Epithelial cell of prostate (primary cell): ENCODE data around the gene KLHL12.

Experiments
- DNase-seq: peaks from one replicate; pipeline ENCODE4 v3.0.0-alpha.2; 2011; ENCODE audit warnings: low read depth, low spot score
- H3K27ac ChIP-seq: fragments of 450-650 bp; 2 replicates; pipeline ENCODE4 v1.5.1; 2017; ENCODE audit warnings: mild to moderate bottlenecking

The KLHL12 gene

GRCh38 chr1:202848191-202848542, 78.9 kb downstream of the KLHL12 start:
- H3K27ac ChIP-seq: no peak overlapping the region
- DNase-seq: no peak

GRCh38 chr1:202844935-202845334, 82.1 kb downstream of the KLHL12 start:
- H3K27ac ChIP-seq: no peak overlapping the region
- DNase-seq: no peak

GRCh38 chr1:202844259-202844658, 82.8 kb downstream of the KLHL12 start:
- DNase-seq: no peak
- no peak overlapping the region for H3K27ac ChIP-seq

- no peak overlapping the region for H3K27ac ChIP-seq
- DNase-seq: no peak
Measured at GRCh38 chr1:202843081-202843480, 84.0 kb downstream of the KLHL12 start.
